Measurements from ENCODE around the gene KREMEN1.

KREMEN1 gene

GRCh38 chr22:29149841-29150555 lies 77.2 kb downstream of the KREMEN1 start:
- Mint-ChIP-seq H3K27me3 (peaks cover 76% of the 10 kb centered on the region), H3K27ac (no peak overlapping the region)
- ATAC-seq: no peak

DNA sequence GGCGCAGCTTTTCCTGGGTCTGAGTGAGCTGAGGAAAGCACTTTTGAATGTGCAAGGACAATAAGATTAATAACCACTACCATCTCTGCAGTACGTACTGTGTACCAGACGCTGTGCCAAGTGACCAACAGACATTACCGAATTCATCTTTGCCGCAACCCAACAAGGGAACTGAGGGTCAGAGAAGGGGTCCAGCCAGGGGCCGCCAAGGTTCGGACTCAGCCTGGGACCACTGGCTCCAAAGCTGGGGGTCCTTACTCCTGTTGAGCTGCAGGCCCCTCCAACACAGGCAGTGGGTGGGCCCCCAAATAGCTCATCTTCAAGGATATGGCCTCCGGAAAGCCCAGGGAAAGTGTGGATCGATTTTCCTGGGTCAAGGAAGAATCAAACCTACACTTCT lies 77.9 kb downstream of the KREMEN1 start:
- Mint-ChIP-seq H3K4me3 (no peak overlapping the region), H3K4me1 (peaks cover 8% of the 10 kb centered on the region), H3K36me3 (no peaks in the 10 kb centered on the region), H3K27ac (no peak overlapping the region), H3K27me3 (peaks cover 76% of the 10 kb centered on the region), H3K9me3 (no peaks in the 10 kb centered on the region)
- no peak for ATAC-seq

More at GRCh38 chr22:29149841-29150555, 77.2 kb downstream of the KREMEN1 start:
- Mint-ChIP-seq H3K4me1 (peaks cover 8% of the 10 kb centered on the region), H3K4me3 (no peak overlapping the region), H3K9me3 (no peaks in the 10 kb centered on the region), H3K36me3 (no peaks in the 10 kb centered on the region)

DNA sequence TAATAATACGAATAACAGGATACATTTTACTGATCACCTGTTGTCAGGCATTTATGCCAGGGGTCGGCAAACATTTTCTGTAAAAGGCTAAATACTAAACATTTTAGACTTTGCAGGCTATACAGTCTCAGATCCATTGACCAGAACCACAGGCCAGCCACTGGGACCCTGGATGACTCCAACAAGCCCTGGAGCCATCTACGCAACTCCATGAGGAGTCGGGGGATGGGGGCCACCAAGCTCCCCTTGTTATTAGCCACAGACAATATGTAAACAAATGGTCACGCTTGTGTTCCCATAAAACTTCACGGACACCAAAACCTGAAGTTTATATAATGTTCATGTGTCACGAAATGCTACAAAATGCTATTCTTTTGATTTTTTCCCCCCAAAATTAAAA lies 78.5 kb downstream of the KREMEN1 start:
- H3K4me1 Mint-ChIP-seq: peaks cover 8% of the 10 kb centered on the region
- no peak overlapping the region for H3K27ac Mint-ChIP-seq
- no peaks in the 10 kb centered on the region for H3K36me3 Mint-ChIP-seq
- H3K9me3 Mint-ChIP-seq: no peaks in the 10 kb centered on the region
- peaks cover 76% of the 10 kb centered on the region for H3K27me3 Mint-ChIP-seq
- no peak for ATAC-seq
- H3K4me3 Mint-ChIP-seq: no peak overlapping the region

DNA sequence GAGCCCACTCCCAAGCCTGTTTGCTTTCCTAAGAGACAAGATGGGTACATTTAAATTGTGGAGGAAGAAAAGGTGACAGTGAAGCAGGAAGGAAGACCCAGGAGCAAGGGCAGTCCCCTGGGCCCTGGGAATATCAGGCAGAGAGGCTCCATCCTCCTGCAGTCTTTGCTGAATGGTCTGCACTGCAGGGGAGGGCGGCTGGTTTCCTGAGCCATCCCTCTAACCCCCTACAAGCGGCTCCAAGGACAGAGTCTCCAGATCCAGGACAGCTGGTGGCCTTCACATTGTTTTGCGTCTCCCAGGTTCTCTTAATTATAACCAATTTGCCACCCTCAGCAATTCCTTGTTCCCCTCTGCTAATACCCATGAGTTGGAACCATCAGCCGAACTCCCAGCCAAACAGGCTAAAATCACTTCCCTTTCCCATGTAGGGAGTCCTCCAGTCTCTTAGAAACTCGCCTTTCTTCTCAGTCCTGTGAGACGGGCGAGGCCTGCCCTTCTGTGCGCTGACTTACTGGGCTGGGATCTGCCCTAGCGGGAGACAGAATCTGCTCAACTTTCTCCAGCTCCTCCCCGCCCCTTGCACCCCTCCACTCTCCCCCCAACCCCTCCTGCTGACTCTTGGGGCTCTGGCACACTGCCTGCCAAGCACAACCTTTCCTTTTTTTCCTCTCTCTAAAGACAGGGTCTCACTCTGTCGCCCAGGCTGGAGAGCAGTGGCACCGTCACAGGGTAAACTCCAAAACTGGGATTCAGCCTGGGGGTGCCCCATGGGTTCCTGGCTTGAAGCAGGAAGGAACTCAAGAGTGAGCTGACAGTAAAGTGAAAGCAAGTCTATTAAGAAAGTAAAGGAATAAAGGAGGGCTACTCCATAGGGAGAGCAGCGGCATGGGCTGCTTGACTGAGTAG lies 79.5 kb downstream of the KREMEN1 start:
- Mint-ChIP-seq H3K4me3 (no peak overlapping the region), H3K27ac (no peak overlapping the region), H3K36me3 (no peaks in the 10 kb centered on the region), H3K4me1 (peaks cover 8% of the 10 kb centered on the region), H3K9me3 (no peaks in the 10 kb centered on the region), H3K27me3 (peaks cover 82% of the 10 kb centered on the region)
- ATAC-seq: no peak

GRCh38 chr22:29152954-29153719 lies 80.3 kb downstream of the KREMEN1 start:
- Mint-ChIP-seq H3K9me3 (no peaks in the 10 kb centered on the region), H3K27ac (no peak overlapping the region), H3K36me3 (no peaks in the 10 kb centered on the region), H3K4me1 (peaks cover 8% of the 10 kb centered on the region), H3K4me3 (no peak overlapping the region), H3K27me3 (peaks cover 82% of the 10 kb centered on the region)
- ATAC-seq: no peak

DNA sequence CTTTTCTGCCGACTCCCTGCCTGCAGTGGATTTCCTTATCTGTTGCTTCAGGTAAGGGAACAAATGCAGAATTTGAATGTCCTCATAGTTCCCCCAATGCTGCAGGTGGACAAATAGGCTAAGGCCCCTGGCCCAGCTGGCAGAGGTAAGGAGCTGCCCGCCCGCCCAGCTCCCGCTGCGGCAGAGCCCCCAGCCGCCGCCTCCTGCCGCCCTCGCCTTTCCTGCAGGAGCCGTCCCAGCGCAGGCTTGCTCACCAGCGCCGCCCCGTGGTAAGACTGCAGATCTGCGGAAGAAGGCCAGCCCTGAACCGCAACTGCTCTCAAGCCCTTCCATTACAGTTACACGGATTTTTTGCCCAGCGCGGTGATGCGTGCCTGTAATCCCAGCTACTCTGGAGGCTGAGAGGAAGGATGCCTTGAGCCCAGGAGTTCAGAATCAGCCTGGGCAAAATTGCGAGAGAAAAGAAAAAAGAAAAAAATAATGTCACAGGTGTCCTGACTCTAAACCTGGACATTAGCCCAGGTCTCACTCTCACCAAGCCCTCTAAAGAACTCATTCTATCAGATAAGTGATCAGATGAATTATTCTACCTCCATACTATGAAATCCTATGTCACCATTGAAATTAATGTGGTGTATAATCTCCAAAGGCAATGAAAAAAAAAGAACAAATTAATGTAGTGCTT lies 81.7 kb downstream of the KREMEN1 start:
- ATAC-seq: no peak
- peaks cover 74% of the 10 kb centered on the region for H3K27me3 Mint-ChIP-seq
- H3K4me3 Mint-ChIP-seq: no peak overlapping the region
- no peaks in the 10 kb centered on the region for H3K9me3 Mint-ChIP-seq
- H3K4me1 Mint-ChIP-seq: peaks cover 8% of the 10 kb centered on the region
- no peak overlapping the region for H3K27ac Mint-ChIP-seq
- H3K36me3 Mint-ChIP-seq: no peaks in the 10 kb centered on the region

DNA sequence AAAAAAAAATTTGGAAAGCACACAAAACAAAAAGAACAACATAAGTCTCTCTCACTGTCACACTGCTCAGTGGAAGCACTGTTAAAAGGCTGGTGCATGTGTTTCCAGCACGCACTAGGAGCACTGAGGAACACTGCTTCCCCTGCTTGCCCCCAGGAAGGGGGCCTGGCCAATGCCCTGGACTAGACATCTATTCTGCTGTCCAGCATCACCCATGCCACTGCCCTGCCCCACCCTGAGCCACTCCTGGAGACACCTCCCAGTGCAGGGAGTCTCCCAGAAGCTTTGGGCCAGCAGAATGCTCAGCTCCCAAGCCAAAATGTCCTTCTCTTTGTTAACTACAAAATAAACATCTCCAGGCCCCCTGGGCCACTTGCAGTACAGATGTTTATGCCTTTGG lies 83.1 kb downstream of the KREMEN1 start:
- Mint-ChIP-seq H3K4me3 (no peak overlapping the region), H3K4me1 (peaks cover 8% of the 10 kb centered on the region), H3K9me3 (no peaks in the 10 kb centered on the region), H3K27ac (no peak overlapping the region), H3K36me3 (no peaks in the 10 kb centered on the region), H3K27me3 (peaks cover 85% of the 10 kb centered on the region)
- no peak for ATAC-seq

DNA sequence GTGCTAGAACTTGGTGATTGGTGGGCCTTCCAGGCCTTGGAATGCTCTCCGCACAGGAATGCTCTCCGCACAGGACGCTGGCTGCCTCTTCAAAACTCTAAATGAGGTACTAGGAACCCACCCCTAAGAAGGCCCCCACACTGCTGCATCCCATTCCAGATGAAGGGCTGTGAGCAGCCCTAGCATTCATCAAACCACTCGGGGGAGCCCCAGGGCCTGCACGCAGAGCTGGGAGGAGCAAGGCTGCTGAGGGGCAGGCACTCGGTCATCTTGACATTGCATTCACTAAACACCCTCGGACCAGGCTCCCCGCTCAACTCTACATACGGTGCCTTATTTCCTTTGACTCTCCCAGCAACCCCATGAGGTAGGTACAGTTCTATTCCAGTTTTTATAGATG lies 83.7 kb downstream of the KREMEN1 start:
- H3K27me3 Mint-ChIP-seq: peaks cover 90% of the 10 kb centered on the region
- no peak overlapping the region for H3K27ac Mint-ChIP-seq
- H3K4me3 Mint-ChIP-seq: no peak overlapping the region
- no peaks in the 10 kb centered on the region for H3K9me3 Mint-ChIP-seq
- ATAC-seq: no peak
- H3K36me3 Mint-ChIP-seq: no peaks in the 10 kb centered on the region
- H3K4me1 Mint-ChIP-seq: peaks cover 8% of the 10 kb centered on the region

- Mint-ChIP-seq H3K4me3 (no peak overlapping the region), H3K36me3 (no peaks in the 10 kb centered on the region), H3K4me1 (peaks cover 8% of the 10 kb centered on the region), H3K27ac (no peak overlapping the region), H3K27me3 (peaks cover 89% of the 10 kb centered on the region), H3K9me3 (no peaks in the 10 kb centered on the region)
- ATAC-seq: no peak
Measured at GRCh38 chr22:29157759-29158535, 85.1 kb downstream of the KREMEN1 start.

DNA sequence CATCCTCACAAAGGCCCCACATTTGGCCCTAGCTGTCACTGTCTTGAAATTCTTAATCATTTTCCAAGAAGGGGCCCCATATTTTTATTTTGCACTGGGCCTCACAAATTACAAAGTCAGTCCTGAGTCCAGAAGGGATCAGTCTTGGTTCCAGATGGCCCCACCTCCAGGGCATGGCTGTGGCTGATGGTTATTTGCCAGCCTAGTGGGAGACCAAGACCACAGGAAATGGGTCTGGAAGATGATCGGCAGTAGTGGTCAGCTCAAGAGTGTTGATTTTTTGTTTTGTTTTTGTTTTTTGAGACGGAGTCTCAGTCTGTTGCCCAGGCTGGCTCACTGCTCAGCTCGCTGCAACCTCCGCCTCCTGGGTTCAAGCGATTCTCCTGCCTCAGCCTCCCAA lies 85.7 kb downstream of the KREMEN1 start:
- Mint-ChIP-seq H3K9me3 (peaks cover 3% of the 10 kb centered on the region), H3K4me1 (peaks cover 8% of the 10 kb centered on the region), H3K27me3 (peaks cover 89% of the 10 kb centered on the region), H3K27ac (no peak overlapping the region), H3K36me3 (no peaks in the 10 kb centered on the region), H3K4me3 (no peak overlapping the region)
- ATAC-seq: no peak

DNA sequence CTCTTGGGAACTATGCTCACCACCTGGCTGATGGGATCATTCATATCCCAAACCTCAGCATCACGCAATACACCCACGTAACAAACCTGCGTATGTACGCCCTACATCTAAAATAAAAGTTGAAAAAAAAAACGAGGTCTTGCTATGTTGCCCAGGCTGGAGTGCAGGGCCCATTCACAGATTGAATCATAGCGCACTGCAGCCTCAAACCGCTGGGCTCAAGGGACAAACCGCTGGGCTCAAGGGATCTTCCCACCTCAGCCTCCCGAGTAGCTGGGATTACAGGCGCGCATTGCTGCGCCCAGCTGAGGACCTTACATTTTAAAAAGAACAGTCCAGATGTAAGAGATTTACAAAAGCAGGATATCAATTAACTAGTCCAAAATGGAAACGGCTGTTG lies 91.0 kb downstream of the KREMEN1 start:
- H3K9me3 Mint-ChIP-seq: peaks cover 3% of the 10 kb centered on the region
- no peak overlapping the region for H3K27ac Mint-ChIP-seq
- ATAC-seq: no peak
- H3K27me3 Mint-ChIP-seq: peaks cover 71% of the 10 kb centered on the region
- no peak overlapping the region for H3K4me3 Mint-ChIP-seq
- H3K4me1 Mint-ChIP-seq: peaks cover 30% of the 10 kb centered on the region
- H3K36me3 Mint-ChIP-seq: no peaks in the 10 kb centered on the region

DNA sequence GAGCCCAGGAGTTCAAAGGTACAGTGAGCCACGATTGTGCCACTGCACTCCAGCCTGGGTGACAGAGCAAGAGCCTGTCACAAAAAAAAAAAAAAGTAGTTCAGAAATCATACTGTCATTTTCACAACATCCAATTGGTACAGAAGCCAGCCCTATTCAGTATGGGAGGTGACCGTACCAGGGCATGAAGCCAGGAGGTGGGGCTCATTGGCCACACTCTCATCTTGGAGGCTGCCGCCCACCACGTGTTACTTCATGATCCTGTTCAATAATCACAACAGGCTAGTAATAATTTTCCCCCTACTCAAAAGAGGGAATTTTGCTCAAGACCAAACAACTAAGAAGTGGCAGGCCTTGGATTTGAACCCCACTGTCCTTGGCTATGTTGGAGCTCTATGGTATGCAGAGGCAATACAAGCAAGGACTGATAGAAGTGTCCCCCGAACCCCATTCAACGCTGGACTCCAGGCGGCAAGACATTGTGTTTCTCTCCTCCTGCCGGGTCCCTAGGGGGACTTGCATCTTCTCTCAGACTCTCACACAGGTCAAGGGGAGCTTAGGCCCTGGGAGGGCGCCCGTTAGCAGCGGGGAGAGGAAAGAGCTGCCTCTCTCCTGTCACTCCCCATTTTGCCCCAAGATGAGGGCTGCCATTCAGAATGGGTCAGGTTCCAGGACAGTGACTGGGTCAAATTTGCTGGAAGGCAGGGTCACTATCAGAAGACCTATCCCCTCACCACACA lies 92.7 kb downstream of the KREMEN1 start:
- H3K9me3 Mint-ChIP-seq: peaks cover 3% of the 10 kb centered on the region
- H3K27me3 Mint-ChIP-seq: peaks cover 77% of the 10 kb centered on the region
- H3K36me3 Mint-ChIP-seq: no peaks in the 10 kb centered on the region
- H3K27ac Mint-ChIP-seq: no peak overlapping the region
- H3K4me1 Mint-ChIP-seq: peaks cover 34% of the 10 kb centered on the region
- no peak for ATAC-seq
- no peak overlapping the region for H3K4me3 Mint-ChIP-seq

DNA sequence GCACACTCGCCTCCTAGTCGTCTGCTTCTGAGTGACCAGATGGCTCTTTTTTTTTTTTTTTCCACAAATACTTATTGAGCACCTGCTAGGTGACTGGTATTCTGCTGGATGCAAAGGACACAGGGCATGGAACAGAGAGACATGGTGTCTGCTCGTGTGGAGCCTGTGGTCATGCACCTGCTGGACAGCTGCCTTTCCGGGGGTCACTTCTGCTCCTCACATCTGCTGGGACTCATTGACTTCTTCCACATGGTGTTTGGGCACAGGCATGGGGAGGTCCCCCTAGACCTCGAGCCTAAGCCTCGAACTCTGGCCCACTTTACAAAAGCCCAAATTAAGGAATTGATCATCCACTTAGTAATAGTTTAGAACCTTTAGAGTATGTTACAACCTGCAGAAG lies 93.3 kb downstream of the KREMEN1 start:
- no peak for ATAC-seq
- Mint-ChIP-seq H3K27ac (no peak overlapping the region), H3K27me3 (peaks cover 77% of the 10 kb centered on the region), H3K9me3 (peaks cover 3% of the 10 kb centered on the region), H3K4me3 (no peak overlapping the region), H3K36me3 (no peaks in the 10 kb centered on the region), H3K4me1 (peaks cover 34% of the 10 kb centered on the region)

Measured in stimulated activated memory B cell treated with anti-CD40 and anti-IgM and Interleukin-4, amounts not matched to agents 10 μg/mL and 1 μg/mL and 100 μg/mL, for 72 hours (primary cell).